Umbilical cord (tissue), 2 donors: ENCODE data around the gene CDKAL1. TPM values are rescaled to one million over a fixed set of nuclear protein-coding genes. Genes with fewer than 3 reads are reported as not detected.
A peak's percentile ranks its signal among the peaks of the same experiment; 100 is the strongest.
"Not testable (repeated sequence)": the region's sequence is repeated elsewhere in the genome, so short reads cannot be mapped to it uniquely, and the experiment has no call there.

Source experiments
- DNase-seq: peaks from one replicate; pipeline ENCODE4 v3.0.0-alpha.2; 2015; ENCODE audit warnings: low spot score
- total RNA-seq: library from RNA; depleted of rRNA; stranded (reverse); fragments of >200 nt; gene quantifications from one replicate; pipeline ENCODE4 v1.2.3, GENCODE V29; 2014; ENCODE audit warnings: low replicate concordance; ENCODE audit not compliant: insufficient read depth

The CDKAL1 gene
- total RNA-seq, 1 donor from 2014 or later: 24.6 TPM

DNA sequence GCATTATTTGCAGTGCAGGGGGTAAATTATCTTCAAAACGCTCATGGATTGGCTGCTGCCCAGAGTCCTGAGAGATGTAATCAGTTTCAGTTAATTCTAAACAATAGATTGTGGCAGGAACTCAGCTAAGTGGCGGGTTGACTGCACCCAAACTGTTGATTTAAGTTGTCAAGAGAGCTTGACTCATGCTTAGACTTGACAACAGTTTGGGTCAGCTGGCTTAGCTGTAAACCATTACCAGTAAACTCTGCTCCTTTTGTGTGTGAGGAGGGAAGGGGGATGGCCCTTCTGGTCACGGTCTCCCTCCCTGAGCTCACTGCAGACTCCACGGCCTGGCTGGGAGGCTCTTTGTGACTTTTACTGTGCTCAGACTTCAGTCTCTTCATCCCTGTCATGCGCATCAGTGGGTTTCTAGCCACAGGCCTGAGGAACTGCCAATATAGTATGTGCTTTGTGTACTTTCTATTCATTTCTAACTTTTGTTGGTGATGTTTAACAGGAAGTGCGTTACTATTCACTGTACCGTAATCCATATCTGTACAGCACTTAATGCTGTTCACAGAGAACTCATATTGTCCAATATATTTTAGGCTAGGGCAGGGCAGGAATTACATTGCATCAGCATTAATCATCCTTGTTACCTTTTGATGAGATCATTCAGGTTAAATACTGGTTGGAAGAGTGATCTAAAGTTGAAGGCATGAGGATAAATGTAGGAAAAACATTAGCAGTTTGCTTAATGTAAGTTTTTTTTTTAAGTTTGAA lies 488.3 kb downstream of the CDKAL1 start:
- DNase-seq: no peak

DNA sequence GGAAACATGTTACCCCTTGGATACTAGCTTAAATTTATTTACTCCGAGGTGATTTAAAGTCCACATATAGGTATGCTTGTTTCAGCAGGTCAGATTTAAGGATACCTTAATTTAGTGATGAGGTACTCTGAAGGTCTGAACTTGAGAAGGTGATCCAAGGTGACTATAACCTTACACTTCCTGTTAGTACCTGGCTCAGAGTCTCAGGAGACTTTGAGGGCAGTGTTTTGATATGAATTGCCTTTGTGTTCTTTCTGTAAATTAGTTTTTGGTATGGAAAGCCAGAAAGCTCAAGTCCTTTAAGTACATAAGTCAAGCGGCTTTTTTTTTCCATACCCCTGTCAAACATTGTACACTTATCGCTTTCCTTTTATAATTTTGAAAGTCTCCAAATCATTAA lies 489.0 kb downstream of the CDKAL1 start:
- no peak for DNase-seq

DNA sequence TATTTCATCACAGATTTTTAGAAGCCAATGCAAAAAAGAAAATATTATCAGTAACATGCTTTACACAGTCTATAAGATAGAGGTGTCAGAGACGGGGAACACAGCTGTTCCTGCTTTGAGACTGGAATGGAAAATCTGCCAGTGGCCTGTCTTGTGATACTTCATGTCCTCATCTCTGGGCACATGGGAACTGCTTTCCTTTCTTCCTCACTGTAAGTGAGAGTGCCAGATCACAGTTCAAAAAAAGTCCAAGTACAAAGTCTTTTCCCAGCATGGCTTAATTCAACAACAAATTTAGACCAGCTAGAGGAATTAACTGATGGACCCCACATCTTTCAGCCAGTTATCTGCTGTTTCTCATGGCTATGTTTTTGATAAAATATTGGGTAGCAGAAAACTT lies 490.4 kb downstream of the CDKAL1 start:
- DNase-seq: no peak

DNA sequence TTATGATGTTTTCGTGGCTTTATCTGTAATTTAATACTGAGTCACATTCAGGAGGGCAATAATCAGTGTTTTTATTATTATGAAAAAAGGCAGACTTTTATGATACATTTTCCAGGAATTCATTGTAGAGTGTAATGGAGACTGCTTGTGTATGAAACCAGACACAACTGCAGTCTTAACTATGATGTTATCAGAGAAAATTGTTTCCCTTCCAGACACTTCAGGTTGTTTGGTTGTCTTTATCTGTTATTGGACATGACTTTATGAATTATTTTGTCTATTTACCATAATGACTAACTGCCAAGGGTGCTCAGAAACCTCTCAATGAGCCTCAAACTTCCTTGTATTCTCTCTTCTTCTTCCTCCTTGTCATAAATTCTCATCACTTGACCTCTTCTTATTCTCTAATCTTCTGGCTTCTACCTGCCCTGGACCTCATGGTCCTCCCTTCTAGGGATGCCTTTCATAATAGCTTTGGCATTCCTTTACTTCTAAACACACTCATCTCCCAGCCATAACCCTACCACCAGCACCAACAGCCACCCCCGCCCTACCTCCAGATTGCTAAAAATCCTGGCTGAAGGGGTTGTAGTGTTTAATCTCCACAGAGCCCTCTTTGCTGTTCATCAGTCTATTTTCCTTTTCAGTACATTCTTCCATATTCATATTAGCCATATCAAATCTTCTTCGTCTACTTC lies 492.5 kb downstream of the CDKAL1 start:
- peak; percentile 39 for DNase-seq

DNA sequence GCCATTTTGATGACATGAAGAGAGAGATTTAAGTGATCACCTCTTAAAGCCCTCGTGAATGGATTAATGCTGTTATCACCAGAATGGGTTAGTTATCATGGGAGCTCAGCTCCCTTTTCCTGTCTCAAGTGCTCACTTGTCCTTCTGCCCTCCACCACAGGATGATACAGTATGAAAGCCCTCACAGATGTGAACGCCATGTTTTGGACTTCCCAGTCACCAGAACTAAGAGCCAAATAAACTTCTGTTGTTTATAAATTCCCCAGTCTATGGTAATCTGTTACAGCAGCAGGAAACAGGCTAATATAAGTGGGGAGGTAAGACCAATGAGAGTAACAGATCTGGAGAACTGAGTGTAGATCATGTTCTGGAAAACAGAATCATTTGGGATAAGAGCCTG lies 493.2 kb downstream of the CDKAL1 start:
- no peak for DNase-seq

DNA sequence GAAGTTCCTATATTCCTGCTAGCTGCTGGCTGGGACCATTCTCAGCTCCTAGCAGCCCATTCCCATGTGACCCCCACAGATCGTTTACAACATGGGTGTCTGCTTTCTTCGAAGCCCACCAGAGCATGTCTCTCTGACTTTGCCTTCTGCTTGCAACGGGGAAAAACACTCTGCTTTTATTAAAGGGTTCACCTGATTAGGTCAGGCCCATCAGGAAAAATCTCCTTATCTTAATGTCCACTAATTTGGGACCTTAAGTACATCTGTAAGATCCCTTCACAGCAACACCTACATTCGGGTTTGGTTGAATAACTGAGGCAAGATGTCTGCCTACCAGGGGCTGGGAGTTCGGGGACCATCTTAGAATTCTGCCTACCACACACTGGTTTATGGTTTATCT lies 496.9 kb downstream of the CDKAL1 start:
- DNase-seq: no peak

DNA sequence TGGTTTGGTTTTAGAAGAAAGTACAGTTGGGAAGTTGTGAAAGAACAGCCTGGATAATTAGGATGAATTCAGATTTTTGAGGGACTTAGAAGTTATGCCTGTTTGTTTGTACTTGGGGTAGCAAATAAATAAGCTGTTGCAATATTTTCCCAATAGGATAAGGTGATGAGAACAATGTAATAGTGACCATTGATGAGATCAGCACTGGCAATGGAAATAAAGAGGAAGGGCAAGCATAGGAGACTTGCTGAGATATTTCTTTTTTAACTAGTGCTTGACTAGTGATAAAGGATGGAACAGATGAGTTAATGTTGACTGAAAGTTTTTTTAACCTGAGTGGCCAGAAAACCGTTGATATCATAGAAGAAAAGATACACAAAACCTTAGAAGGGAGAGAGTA lies 498.8 kb downstream of the CDKAL1 start:
- no peak for DNase-seq

DNA sequence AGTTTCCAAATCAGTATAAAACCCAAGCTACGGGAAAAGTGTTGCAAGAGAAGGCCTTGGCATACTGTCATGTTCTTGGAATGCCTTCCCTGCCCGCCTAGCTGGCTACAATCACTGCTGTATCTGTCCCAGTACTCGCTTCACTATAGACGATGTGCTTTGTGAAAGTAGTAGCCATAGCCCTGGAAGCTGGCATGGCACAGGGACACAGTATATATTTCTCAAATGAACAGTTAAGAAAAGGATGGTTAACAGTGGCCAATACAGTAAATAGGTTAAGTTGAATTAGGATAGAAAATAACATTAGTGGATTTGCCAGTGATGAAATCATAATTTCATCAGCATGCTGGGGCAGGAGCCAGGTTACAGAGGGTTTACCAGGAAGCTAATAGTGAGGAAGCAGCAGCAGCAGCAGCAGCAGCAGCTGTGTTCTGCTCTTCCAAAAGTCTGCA lies 499.3 kb downstream of the CDKAL1 start:
- DNase-seq: peak; percentile 68

DNA sequence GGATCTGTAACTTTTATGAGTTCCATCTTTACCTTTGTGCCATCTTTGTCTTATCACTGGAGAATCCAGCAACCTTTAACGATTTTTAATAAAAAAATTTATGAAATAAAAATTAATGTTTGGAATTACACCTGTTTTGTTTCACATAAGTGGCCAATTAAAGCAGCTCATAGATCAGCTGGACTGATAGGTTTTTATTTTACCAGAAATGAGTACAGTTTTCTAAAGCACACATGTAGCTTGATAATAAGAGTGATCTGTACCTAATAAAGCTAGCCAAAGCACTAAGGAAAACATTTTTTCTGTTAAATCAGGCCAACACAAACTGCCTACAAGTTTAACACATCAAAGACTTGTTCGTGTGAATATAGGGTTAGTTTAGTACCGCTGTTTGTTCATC lies 500.1 kb downstream of the CDKAL1 start:
- DNase-seq: no peak

DNA sequence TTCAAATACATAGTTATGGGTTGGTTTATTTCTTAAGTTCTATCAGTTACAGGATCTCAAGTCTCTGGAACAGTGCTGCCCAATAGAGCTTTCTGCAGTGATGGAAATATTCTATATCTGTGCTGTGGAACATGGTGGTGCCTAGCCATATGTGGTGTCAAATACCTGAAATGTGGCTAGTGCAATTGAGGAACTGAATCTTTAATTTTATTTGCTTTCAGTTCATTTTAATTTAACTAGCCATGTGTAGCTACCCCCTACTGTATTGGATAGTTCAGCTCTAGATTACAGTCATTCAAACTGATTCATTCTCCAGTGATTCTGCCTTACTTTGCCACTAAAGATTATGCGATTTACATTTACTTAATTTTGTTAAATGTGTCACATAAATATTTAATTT lies 503.2 kb downstream of the CDKAL1 start:
- no peak for DNase-seq

DNA sequence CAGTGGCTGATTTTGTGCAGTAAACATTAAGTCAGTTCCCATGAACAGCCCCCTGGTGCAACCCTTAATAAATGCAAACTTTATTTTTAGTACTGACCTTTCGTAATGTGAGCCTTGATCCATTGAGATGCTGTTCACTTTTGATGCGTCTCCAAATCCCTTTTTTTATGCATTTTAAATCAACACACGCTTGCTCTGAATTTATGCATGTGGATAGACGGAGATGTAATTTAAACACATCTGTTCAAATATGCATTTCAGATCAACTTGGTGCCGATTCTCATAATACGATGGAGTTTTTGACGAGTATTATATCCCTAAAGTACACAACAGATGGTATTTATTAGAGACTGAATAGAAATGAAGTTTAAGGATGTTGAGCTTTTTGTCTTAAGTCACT lies 505.7 kb downstream of the CDKAL1 start:
- no peak for DNase-seq

DNA sequence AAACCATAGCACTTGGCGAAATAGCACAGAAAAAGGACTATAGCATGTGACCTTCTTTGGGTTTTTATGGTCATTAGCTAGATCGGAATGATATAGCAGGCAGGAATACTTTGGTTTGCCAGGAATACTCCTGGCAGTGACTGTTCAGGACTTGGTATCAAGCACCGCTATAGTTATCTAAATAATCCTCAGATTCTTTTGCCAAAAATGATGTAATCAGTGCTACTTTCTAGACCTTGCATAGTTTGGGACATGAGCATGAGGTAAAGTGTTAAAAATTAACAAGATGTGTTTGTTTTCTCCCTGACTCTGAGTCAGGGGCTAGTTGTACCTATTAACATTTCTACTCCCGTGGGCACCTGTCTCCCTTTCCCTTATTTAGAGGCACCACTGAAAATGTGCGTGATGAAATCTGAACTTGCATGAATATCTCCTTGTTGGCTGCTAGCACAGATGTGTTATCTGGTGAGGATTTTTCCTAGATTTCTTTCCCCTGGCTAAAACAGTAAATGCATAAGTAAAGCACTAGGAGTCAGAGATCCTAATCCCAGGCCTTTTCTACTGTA lies 511.0 kb downstream of the CDKAL1 start:
- peak; percentile 72 for DNase-seq

DNA sequence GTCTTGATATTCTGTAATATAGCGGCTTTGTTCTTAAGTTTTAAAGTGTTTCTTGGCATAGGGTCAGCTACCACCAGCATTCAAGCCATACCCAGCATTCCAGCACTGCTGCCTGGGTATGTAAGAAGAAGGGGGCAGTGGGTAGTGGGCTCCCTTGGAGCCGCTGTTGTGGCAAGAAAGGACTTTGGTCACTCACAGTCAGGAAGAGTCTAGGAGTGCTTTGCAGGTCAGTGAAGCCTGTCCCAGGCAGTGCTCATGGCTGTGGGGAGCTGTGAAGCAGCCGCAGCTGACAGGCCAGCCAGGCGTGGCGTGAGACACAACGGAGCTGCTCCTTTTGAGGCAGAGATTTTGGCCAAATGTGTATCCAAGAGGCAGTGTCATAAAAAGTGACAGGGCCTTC lies 512.0 kb downstream of the CDKAL1 start:
- no peak for DNase-seq

DNA sequence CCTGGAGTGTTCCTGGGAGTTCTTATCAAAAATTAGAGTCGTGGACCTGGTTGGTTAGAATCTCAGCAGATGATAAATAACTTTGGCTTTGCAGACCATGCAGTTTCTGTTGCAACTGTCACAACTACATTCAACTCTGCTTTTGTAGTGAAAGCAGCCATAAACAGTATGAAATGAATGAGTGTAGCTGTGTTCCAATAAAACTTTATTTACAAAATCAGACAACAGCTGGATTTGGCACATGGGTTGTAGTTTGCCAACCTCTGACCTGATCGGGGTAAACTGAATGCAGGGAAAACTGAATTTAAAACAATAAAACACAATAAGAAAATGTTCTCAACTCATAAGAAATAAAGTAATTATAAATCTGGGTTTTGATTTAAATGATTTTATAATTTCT lies 513.8 kb downstream of the CDKAL1 start:
- no peak for DNase-seq

DNA sequence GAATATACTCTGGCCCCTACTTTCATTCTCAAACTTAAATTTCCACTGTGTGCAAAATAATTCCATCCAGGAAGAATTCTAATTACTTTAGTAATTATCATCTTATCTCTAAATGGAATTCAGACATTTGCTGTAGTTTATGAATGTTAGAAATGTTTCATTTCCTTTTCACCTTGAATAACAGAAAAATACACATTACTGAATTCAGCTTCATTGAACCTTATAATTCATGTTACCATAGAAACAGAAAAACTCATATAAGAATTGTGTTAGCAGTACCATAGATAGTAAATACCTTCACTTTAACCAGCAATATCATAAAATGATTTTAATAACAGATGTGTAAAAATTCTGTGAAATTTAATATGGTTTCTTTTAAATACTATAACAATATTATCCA lies 514.9 kb downstream of the CDKAL1 start:
- DNase-seq: no peak

DNA sequence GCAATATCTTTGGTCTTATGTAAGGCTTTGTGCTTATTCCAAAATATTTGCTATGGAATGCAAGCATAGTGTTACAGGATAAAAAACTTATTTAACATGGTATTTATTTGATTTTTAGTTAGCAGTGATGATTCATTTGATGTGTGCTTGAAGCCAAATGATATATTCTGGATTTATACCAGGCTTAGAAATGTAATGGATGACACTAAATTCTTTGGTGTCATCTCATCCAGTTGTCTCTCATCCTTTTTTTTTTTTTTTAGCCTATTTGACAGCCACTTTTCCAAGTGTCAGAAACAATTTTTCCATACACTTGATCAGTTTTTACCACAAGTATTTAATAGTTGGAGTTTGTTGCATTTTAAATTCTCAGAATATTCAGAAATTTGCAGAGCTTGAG lies 515.3 kb downstream of the CDKAL1 start:
- DNase-seq: peak; percentile 65

DNA sequence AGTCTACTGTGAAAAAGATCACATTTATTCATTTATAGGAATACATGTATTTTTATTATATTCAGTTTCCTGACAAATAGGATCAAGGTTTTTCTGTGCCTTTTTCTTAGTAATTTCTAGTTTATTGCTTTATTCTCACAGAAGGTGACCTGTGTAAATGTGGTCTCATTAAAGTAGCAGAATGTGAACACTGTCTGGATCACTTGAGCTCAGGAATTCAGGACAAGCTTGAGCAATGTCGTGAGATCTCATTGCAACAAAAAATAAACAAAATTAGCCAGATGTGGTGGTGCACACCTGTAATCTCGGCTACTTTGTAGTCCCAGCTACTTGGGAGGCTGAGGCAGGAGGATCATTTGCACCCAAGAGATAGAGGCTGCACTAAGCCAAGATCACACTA lies 516.7 kb downstream of the CDKAL1 start:
- DNase-seq: no peak

DNA sequence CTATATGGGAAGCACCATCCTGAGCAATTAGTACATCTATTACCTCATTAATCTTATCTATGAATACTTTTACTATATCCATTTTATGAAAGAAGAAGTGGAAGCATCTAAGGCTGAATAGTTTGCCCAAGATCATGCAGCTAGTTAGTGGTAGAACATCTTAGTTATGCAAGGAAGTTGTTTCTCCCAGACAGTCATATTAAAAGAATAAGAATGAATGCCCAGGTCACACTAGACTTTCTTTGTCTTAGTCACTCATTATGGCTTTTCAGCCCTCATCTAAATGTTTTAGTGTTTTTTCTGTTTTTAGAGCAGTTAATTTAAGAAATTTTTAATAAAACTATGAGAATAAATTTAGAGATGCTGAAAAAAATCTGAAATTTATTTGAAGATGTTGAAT lies 517.5 kb downstream of the CDKAL1 start:
- no peak for DNase-seq

DNA sequence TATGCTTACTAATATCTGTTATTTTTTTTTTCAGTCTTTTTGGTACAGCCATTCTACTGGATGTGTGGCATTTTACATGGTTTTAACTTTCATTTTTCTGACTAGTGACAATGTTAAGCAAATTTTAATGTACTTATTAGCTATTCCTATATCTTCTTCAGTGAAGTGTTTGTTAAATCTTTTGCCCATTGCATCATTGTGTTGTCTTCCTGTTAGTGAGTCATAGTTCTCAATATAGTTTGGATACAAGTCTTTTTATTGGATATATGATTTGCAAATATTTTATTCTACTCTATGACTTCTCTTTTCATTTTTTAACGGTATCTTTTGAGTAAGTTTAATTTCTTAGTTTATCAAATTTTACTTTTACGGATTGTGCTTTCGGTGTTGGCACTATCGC lies 519.4 kb downstream of the CDKAL1 start:
- no peak for DNase-seq

DNA sequence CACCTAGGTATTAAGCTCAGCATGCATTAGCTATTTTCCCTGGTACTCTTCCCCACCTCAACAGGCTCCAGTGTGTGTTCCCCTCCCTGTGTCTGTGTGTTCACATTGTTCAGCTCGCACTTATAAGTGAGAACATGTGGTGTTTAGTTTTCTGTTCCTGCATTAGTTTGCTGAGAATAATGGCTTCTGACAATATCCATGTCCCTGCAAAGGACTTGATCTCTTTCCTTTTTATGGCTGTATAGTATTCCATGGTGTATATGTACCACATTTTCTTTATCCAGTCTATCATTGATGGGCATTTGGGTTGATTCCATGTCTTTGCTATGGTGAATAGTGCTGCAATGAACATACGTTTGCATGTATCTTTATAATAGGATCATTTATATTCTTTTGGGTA lies 521.2 kb downstream of the CDKAL1 start:
- not testable (repeated sequence) for DNase-seq

DNA sequence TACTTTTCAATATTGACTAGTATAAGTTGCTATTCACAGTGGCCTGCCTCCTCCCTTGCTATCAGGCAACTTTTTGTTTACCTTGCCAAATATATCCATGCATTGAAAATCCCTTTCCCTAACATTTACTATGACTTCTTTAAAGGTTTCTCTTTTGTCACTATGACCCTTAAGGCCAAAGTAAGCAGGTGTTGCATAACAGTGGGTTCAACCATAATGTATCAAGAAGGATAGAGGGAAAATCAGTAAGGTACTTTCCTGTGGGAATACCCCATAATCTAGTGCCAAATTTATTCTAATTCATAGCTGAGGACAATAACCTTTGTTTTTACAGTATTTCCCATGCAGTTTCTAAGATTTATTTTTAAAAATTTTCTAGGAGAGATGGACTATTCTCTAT lies 527.6 kb downstream of the CDKAL1 start:
- no peak for DNase-seq

DNA sequence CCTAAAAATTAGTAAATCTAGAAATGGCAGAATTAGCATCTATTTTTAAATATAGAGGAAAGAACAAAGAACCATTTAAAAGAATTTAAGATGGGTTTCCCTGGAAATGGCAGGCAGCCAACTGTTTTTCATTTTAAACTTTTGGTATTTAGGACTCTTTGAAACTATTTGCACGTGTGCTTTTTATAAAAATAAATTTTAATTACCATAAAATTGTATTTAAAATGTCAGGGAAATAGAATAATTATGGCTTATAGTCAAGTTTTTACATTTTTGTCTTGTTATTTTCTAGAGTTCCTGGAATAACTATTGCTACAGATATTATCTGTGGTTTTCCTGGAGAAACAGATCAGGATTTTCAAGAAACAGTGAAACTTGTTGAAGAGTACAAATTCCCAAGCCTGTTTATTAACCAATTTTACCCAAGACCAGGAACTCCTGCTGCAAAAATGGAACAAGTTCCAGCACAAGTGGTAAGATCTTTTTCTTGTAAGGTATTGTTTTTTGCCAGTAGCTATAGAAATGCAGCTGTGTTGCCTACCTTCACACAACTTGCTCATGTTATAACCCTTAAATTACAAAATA lies 530.6 kb downstream of the CDKAL1 start:
- no peak for DNase-seq

DNA sequence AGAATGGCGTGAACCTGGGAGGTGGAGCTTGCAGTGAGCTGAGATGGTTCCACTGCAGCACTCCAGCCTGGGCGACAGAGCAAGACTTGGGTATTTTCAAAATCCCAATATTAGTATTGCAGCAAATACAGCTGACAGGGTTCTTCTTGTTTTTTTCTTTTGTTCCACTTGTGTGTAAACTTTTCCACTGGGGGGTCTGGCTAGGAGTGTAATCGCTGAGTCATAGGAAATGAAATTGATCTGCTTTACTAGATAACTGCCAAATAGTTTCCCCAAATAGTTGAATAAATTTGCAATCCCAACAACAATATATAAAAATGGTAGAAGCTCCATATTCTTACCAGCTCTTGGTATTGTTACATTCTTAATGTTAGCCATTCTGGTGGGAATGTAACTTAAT lies 533.3 kb downstream of the CDKAL1 start:
- DNase-seq: no peak
